ENCODE measurements around the gene RNF126. TPM values are rescaled to one million over a fixed set of nuclear protein-coding genes. Genes with fewer than 3 reads are reported as not detected.
"Not testable (repeated sequence)": the region's sequence is repeated elsewhere in the genome, so short reads cannot be mapped to it uniquely, and the experiment has no call there.

RNF126 gene
- total RNA-seq, 1 donor from 2014 or later = 38.1 TPM

DNA sequence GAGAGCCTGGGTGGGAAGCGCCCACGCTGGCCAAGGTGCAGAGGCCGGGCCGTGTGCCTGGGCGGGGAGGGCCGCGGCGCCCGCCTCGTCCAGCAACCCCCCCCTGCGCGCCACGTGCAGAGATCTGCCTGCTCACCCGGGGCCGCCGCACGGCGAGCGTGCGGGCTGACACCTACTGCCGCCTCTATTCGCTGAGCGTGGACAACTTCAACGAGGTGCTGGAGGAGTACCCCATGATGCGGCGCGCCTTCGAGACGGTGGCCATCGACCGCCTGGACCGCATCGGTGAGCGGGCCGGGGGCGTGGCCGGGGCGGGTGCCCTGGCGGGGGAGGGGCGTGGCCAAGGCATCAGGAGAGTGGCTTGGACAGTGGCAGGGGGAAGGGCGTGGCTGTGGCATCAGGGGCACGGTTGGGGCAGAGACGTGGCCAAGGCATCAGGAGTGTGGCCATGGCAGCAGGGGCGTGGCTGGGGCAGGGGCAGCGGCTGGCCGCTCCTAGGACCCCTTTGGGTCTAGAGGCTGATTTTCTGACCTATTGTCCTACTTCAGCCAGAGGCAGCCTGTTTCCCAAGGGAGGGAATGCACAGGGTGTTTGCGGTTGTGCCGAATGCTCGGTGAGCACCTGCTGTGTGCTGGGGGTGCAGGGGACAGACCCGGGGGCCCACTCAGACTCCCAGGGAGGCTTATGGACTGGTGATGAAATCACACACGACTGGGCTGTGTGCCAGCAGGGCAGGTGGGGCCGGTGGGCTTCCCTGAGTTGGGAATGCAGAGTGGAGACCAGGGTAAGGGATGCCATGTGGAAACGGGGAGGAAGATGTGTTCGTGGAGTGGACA is 49.1 kb downstream of the RNF126 start:
- DNase-seq (ENCODE audit: low read depth, low spot score) = no peak

GRCh38 chr19:612941-613340 is 50.1 kb downstream of the RNF126 start:
- DNase-seq (ENCODE audit: low read depth, low spot score) = no peak

- no peak for DNase-seq (ENCODE audit: low read depth, low spot score)
Observed at GRCh38 chr19:611481-611868, 51.5 kb downstream of the RNF126 start.

- no peak for DNase-seq (ENCODE audit: low read depth, low spot score)
Observed at GRCh38 chr19:610801-611480, 52.1 kb downstream of the RNF126 start.

DNA sequence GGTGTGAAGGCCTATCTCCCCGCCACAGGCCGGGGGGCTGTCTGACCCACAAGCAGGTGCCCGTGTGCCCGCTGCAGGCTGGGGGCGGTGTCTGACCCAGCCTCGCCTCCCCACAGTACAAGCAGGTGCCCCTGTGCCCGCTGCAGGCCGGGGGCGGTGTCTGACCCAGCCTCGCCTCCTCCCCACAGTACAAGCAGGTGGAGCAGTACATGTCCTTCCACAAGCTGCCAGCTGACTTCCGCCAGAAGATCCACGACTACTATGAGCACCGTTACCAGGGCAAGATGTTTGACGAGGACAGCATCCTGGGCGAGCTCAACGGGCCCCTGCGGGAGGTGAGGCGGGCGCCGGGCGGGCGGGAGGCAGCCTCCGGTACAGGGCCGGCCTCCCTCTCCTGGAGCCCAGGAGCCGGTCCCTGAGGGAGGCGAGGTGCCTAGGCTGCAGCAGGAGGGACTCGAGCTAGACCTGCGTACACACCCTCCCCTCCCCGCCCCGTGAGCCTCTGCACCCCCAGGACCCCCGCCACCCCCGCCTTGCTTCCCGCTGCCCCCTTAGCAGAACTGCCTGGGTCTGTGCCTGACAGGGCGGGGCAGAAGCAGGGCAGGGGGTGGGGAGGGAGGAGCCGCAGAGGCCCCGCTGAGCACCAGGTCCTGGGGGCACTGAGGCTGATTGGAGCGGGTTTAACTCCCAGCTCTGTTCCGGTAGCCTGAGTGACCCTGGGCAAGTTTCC is 52.8 kb downstream of the RNF126 start:
- no peak for DNase-seq (ENCODE audit: low read depth, low spot score)

DNA sequence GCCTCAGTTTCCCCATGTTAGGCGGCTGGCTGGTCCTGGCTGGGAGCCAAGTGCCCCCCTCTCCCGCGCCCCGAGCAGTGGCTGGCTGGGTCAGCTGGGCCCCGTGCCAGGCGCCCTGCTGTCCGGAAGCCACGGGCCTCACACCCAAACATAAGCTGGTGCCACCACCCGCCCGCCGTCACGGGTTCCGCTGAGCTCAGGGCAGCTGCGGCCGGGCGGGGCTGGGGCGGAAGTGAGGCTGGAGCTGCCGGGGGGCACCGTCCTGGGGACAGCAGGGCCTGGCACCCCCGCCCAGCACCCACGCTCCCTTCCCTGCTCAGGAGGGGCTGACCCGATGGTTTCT is 54.0 kb downstream of the RNF126 start:
- DNase-seq (ENCODE audit: low read depth, low spot score) = no peak

DNA sequence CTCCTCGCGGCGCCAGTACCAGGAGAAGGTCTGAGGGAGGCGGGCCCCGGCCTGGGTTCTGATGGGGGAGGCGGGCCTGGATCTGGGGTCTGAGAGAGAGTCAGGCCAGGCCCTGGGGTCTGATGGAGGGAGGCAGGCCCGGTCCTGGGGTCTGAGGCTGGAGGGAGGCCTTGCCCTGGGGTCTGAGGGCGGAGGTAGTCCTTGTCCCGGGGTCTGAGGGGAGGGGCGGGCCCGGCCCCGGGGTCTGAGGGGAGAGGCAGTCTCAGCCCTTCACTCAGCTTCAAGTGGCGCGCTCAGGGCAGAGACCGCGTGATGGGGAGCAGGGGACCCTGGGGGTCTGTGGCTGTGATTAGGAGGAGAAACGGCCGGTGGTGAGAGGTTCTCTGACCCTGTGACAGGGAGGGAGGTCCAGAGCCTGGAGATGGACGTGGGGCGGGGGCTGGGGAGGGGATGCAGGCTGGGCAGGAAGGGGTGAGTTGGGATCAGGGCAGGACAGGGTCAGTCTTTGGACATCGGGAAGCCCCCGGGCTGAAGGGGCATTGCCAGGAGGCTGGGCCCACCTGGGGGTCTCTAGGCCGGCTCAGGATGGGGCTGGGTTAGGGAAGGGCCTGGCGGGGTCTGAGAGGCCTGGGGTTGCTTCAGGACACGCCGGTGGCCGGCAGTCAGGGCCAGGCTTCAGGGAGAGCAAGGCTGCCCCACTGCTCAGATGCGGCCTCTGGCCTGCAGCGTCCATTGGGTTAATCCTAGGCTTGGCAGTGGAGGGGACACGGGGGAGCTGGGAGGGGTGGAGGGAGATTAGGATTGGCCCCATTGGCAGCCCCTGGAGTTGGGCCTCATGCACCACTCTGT is 54.6 kb downstream of the RNF126 start:
- no peak for DNase-seq (ENCODE audit: low read depth, low spot score)

- no peak for DNase-seq (ENCODE audit: low read depth, low spot score)
Observed at GRCh38 chr19:607301-608154, 55.5 kb downstream of the RNF126 start.

DNA sequence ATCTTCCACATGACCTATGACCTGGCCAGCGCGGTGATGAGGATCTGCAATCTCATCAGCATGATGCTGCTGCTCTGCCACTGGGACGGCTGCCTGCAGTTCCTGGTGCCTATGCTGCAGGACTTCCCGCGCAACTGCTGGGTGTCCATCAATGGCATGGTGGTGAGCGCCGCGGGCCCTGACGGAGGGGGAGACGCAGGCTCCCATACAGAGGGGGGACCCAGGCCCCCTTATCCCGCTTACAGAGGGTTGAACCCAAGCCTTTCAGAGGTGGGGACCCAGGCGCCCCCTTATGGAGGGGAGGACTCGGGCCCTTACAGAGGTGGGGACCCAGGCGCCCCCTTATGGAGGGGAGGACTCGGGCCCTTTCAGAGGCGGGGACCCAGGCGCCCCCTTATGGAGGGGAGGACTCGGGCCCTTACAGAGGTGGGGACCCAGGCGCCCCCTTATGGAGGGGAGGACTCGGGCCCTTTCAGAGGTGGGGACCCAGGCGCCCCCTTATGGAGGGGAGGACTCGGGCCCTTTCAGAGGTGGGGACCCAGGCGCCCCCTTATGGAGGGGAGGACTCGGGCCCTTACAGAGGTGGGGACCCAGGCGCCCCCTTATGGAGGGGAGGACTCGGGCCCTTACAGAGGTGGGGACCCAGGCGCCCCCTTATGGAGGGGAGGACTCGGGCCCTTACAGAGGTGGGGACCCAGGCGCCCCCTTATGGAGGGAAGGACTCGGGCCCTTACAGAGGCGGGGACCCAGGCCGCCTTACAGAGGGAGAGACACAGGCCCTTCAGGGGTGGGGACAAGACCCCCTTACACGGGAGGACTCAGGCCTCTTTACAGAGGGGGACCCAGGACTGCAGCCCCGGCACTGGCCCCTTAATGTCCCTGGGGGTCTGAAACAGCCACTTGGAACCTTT is 57.7 kb downstream of the RNF126 start:
- not testable (repeated sequence) for DNase-seq (ENCODE audit: low read depth, low spot score)

DNA sequence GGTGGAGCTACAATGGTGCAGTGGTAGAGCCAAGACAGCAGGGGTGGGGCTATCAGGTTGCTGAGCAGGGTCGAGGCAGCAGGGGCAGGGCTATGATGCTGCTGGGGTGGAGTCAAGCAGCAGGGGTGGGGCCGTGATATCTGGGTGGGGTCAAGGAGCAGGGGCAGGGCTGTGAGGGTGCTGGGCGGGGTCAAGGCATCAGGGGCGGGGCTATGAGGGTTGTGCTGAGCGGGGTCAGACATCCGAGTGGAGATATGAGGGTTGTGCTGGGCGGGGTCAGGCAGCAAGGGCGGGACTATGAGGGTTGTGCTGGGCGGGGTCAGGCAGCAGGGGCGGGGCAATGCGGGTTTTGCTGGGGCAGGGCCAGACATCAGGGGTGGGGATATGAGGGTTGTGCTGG is 58.7 kb downstream of the RNF126 start:
- no peak for DNase-seq (ENCODE audit: low read depth, low spot score)

DNA sequence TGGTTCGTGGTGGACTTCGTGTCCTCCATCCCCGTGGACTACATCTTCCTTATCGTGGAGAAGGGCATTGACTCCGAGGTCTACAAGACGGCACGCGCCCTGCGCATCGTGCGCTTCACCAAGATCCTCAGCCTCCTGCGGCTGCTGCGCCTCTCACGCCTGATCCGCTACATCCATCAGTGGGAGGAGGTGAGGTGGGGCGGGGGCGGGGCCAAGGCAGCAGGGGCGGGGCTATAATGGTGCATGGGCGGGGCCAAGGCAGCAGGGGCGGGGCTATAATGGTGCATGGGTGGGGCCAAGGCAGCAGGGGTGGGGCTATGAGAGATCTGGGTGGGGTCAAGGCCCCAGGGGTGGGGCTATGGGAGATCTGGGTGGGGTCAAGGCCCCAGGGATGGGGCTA is 59.2 kb downstream of the RNF126 start:
- DNase-seq (ENCODE audit: low read depth, low spot score) = not testable (repeated sequence)

DNA sequence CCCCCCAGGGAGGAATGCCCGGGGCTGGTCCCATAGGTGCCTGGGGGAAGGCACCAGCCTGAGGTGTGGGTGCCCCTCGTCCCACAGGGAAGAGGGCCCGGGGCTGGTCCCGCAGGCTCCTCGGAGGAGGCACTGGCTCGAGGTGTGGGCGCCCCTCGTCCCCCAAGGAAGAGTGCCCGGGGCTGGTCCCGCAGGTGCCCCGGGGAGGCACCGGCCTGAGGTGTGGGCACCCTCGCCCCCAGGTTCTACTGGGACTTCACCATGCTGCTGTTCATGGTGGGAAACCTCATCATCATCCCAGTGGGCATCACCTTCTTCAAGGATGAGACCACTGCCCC is 59.7 kb downstream of the RNF126 start:
- DNase-seq (ENCODE audit: low read depth, low spot score) = not testable (repeated sequence)

GRCh38 chr19:602391-603301 is 60.4 kb downstream of the RNF126 start:
- no peak for DNase-seq (ENCODE audit: low read depth, low spot score)

- no peak for DNase-seq (ENCODE audit: low read depth, low spot score)
Observed at GRCh38 chr19:601790-602189, 61.2 kb downstream of the RNF126 start.

DNA sequence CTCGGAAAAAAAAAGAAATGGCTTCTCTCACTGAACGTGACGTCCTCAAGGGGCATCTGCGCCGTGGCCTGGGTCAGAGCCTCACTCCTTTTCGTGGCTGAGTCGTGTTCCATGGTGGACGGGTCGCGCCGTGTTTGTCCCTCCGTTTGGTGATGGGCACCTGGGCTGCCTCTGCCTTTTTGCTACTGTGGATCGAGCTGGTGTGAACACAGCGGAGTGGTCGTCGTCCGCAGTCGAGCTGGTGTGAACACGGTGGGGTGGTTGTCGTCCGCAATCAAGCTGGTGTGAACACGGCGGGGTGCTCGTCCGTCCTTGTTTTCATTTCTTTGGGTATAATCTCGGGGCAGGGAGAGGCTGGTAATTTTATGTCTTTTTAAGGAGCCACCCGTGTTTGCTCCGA is 61.7 kb downstream of the RNF126 start:
- DNase-seq (ENCODE audit: low read depth, low spot score) = no peak

Data from pulmonary artery endothelial cell (primary cell).